Kidney (tissue), 14 donors: ENCODE results near the gene SYP. TPM values are rescaled to one million over a fixed set of nuclear protein-coding genes. Genes with fewer than 3 reads are reported as not detected.

Experiments used
- DNase-seq, 5 donors: peaks; one replicate each; pipeline ENCODE4 v3.0.0-alpha.2; 2013 to 2020
- FAIRE-seq: peaks from 2 replicates; lab custom pipeline; 2012; peaks lifted over from hg19 to GRCh38; lab: Jason Lieb, UNC
- H3K27ac ChIP-seq, 2 donors: one replicate each; pipeline ENCODE4 v1.7.0; 2013; ENCODE audit warnings: low read depth in 2 of 2, low read length in 2 of 2, inconsistent platforms in 1 of 2
- H3K27me3 ChIP-seq: one replicate; pipeline ENCODE4 v1.7.1; 2013; ENCODE audit warnings: low read length, inconsistent platforms; ENCODE audit not compliant: control insufficient read depth, insufficient read depth
- H3K36me3 ChIP-seq, 3 donors: one replicate each; pipeline versions ENCODE4 v1.7.0 to v1.7.1; 2013; ENCODE audit warnings: low read length in 3 of 3, control low read depth in 1 of 3, inconsistent platforms in 1 of 3; ENCODE audit not compliant: insufficient read depth in 3 of 3, control insufficient read depth in 2 of 3
- H3K4me1 ChIP-seq, 3 donors: one replicate each; pipeline versions ENCODE4 v1.7.0 to v1.7.1; 2013; ENCODE audit warnings: low read length in 3 of 3, inconsistent platforms in 1 of 3, low read depth in 1 of 3; ENCODE audit not compliant: control insufficient read depth in 2 of 3, insufficient read depth in 2 of 3
- H3K4me3 ChIP-seq, 3 donors: one replicate each; pipeline versions ENCODE4 v1.7.0 to v1.8.1; 2013; ENCODE audit warnings: low read length in 3 of 3, control low read depth in 1 of 3, inconsistent platforms in 1 of 3
- H3K9ac ChIP-seq, 3 donors: one replicate each; pipeline versions ENCODE4 v1.7.0 to v1.7.1; 2013; ENCODE audit warnings: low read length in 3 of 3, control low read depth in 1 of 3, inconsistent platforms in 1 of 3
- H3K9me3 ChIP-seq, 3 donors: one replicate each; pipeline versions ENCODE4 v1.7.0 to v1.7.1; 2013; ENCODE audit warnings: low read length in 3 of 3, control low read depth in 1 of 3, inconsistent platforms in 1 of 3; ENCODE audit not compliant: control insufficient read depth in 2 of 3, insufficient read depth in 1 of 3
- intact Hi-C: fragments of 100-400 bp; cut with DNase I; formaldehyde crosslinking; loops from one replicate; pipeline ENCODE4 v1.11.1; 2022
- polyA plus RNA-seq: library from polyadenylated mRNA; stranded (reverse); fragments of 350-450 nt; fragmentation: Illumina TruSeq; extraction: RNeasy Lipid Tissue Mini Kit (QIAGEN cat#74804); gene quantifications from one replicate; pipeline ENCODE4 v1.2.3, GENCODE V29; 2014; ENCODE audit warnings: low read depth, low replicate concordance; ENCODE audit not compliant: insufficient read depth
- total RNA-seq: library from RNA; stranded (reverse); fragmentation: NEBNext Ultra II Directional; extraction: Animal tissue kit (Norgen Biotek cat#: 25700); gene quantifications from one replicate; pipeline ENCODE4 v1.2.1, GENCODE V29; 2021
- TF ChIP-seq, protein P1 (sequence below): IDR thresholded peaks from 3 replicates; pipeline ENCODE4 v1.5.1; 2012; ENCODE audit warnings: mild to moderate bottlenecking, moderate library complexity, borderline replicate concordance; ENCODE audit not compliant: insufficient read depth; ENCODE audit errors: extremely low read depth
- donor health status: control.
- donor health status: control.
- donor health status: control.
- donor health status: control.
- donor health status: control.
- donor health status: DM: yes; HTN: yes; CAD: no.
- donor health status: Normal renal cell carcinoma (clear cell type).

The SYP gene
- total and polyA plus RNA-seq, 2 donors from 2014 or later: 4.0 to 7.2 TPM

DNA sequence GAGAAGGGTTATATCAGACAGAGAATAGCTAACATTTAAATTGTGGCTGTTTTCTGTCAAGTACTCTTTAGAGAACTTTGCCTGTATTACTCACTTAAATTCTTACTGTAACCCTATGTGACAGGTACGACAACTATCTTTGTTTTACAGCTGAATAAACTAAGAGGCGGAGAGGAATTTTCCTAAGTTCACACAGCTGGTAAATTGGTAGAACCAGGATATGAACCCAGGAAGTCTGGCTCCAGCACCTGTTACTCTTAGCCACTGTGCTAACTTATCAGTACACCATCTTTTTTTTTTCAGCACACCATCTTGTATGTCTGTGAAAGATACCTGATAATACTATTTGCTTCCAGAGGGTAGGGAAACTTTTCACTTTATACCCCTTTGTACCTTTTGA is 2.0 kb upstream of the SYP start:
- H3K4me1 ChIP-seq: no peaks in the 10 kb centered on the region
- no peaks in the 10 kb centered on the region for H3K9me3 ChIP-seq
- FAIRE-seq (no peak), DNase-seq (no peak)
- no peak overlapping the region for H3K9ac ChIP-seq
- H3K4me3 ChIP-seq: no peak overlapping the region
- TF ChIP-seq, protein P1, sequence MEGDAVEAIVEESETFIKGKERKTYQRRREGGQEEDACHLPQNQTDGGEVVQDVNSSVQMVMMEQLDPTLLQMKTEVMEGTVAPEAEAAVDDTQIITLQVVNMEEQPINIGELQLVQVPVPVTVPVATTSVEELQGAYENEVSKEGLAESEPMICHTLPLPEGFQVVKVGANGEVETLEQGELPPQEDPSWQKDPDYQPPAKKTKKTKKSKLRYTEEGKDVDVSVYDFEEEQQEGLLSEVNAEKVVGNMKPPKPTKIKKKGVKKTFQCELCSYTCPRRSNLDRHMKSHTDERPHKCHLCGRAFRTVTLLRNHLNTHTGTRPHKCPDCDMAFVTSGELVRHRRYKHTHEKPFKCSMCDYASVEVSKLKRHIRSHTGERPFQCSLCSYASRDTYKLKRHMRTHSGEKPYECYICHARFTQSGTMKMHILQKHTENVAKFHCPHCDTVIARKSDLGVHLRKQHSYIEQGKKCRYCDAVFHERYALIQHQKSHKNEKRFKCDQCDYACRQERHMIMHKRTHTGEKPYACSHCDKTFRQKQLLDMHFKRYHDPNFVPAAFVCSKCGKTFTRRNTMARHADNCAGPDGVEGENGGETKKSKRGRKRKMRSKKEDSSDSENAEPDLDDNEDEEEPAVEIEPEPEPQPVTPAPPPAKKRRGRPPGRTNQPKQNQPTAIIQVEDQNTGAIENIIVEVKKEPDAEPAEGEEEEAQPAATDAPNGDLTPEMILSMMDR: no peak
- H3K27me3 ChIP-seq: no peaks in the 10 kb centered on the region
- intact Hi-C loops: no loop called here
- no peak overlapping the region for H3K27ac ChIP-seq
- H3K36me3 ChIP-seq: no peaks in the 10 kb centered on the region

DNA sequence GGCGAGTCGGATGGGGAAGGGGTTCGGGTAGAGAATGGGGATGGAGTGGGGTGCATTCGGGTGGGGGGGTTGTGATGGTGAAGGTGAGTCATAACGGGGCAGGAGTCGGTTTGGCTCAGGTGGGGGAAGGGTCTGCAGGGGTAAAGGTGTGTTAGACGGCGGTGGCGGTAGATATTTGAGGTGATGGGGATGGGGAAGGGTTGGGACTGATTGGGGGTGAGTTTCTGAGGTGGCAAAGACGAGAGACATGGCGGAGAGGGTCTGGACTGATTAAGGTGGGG is 738 bp downstream of the SYP start:
- FAIRE-seq (no peak), DNase-seq (peak in 1 of 5 donors; percentile 42)
- H3K4me1 ChIP-seq: no peaks in the 10 kb centered on the region
- intact Hi-C loops: no loop called here
- no peak overlapping the region for H3K4me3 ChIP-seq
- H3K27ac ChIP-seq: no peak overlapping the region
- H3K27me3 ChIP-seq: no peaks in the 10 kb centered on the region
- no peak overlapping the region for H3K9ac ChIP-seq
- TF ChIP-seq, protein P1: no peak
- H3K9me3 ChIP-seq: no peaks in the 10 kb centered on the region
- H3K36me3 ChIP-seq: no peaks in the 10 kb centered on the region

DNA sequence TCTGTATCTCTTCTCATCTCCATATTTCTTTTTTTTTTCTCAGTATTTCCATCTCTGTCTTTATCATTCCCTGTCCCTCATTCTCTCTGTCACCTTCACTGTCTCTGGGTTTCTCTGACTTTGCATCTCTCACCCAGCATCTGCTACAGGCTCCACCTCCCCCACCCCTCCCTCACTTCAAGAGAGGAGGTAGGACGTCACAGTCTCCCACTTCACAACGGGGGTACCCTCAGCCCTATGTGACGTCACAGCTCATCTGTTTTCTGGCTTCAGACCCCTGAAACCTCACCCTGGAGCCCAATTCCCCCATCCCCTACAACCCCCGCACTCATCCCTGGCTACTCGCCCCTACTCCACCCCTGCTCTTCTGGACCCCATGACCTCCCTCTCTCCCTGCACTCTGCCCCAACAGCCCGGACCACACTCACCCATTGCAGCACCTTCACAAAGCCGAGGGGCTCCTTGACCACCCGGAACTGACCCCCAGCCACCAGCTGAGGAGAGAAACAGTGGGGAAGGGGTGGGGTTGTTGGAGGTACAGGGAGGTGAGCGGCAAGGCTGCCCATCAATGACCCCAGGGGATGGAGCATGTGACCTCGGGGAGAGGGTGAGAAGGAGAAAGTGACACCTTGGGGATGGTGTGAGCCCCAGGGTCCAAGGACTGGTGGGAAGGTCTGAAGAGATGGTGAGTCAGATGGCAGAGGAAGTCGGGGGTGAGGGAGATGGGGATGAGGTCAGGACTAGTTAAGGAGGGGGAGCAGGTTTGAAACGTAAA is 1.3 kb downstream of the SYP start:
- no peak overlapping the region for H3K27ac ChIP-seq
- FAIRE-seq: no peak
- H3K4me3 ChIP-seq: no peak overlapping the region
- intact Hi-C loops: no loop called here
- no peaks in the 10 kb centered on the region for H3K9me3 ChIP-seq
- no peak for DNase-seq
- H3K27me3 ChIP-seq: no peaks in the 10 kb centered on the region
- H3K4me1 ChIP-seq: no peaks in the 10 kb centered on the region
- no peak overlapping the region for H3K9ac ChIP-seq
- H3K36me3 ChIP-seq: no peaks in the 10 kb centered on the region
- TF ChIP-seq, protein P1: no peak

DNA sequence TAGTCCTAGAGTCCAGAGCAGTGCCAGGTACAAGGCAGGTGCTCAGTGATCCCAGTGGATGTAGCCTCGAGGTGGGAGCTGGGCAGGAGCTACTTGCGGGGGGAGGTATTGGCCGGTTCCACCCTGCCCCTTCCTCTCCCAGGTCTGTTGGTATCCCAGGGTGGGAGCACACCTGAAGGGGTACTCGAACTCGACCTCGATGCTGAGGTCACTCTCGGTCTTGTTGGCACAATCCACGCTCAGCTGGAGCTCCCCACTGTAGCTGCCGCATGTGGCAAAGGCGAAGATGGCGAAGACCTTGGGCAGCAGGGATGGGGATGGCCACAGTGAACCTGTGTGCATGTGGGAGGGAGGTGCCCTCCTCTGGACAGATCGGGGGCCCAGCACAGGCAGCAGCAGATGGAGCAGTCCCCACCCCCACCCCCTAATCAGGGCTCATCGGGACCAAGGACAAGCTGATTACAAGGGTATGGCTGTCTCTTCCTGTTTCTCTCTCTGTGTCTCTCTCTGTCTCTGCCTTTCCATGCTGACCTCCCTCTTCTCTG is 2.4 kb downstream of the SYP start:
- FAIRE-seq: no peak
- H3K36me3 ChIP-seq: no peaks in the 10 kb centered on the region
- TF ChIP-seq, protein P1: no peak

More for the DNA sequence above, 2.4 kb downstream of the SYP start:
- no peaks in the 10 kb centered on the region for H3K4me1 ChIP-seq
- no peak overlapping the region for H3K27ac ChIP-seq
- intact Hi-C loops: no loop called here
- no peaks in the 10 kb centered on the region for H3K27me3 ChIP-seq
- no peak for DNase-seq
- H3K9me3 ChIP-seq: no peaks in the 10 kb centered on the region
- H3K4me3 ChIP-seq: no peak overlapping the region
- H3K9ac ChIP-seq: no peak overlapping the region
